ENCODE measurements around the gene IZUMO2. TPM values are rescaled to one million over a fixed set of nuclear protein-coding genes. Genes with fewer than 3 reads are reported as not detected.

Gene IZUMO2
- total RNA-seq, 1 experiment from 2014 or later = not detected

GRCh38 chr19:50195224-50195623 lies 32.1 kb upstream of the IZUMO2 start:
- H3K27me3 Mint-ChIP-seq (ENCODE audit: insufficient read depth, unreplicated experiment) = peaks cover 7% of the 10 kb centered on the region
- BruUV-seq (replicated peaks) = no TSS peak
- no peak for DNase-seq
- Histone ChIP-seq H3K4me3 (ENCODE audit: low read depth, low read length) (no peak overlapping the region), H3K27me3 (replicated peaks; ENCODE audit: control insufficient read depth, insufficient read depth, low read length) (no peaks in the 10 kb centered on the region), H3K4me1 (no peaks in the 10 kb centered on the region), H3K9me3 (no peaks in the 10 kb centered on the region), H3K36me3 (ENCODE audit: control insufficient read depth, insufficient read depth, low read length) (no peaks in the 10 kb centered on the region)
- H3K27ac Mint-ChIP-seq (ENCODE audit: unreplicated experiment) = no peak overlapping the region
- intact Hi-C loops (cut with micrococcal nuclease; ENCODE audit: unreplicated experiment) = no loop called here
- no peak overlapping the region for H3K4me3 Mint-ChIP-seq (ENCODE audit: unreplicated experiment)
- POLR2A ChIA-PET = no interaction called here
- no peaks in the 10 kb centered on the region for H3K36me3 Mint-ChIP-seq (ENCODE audit: insufficient read depth, unreplicated experiment)
- H3K9me3 Mint-ChIP-seq (ENCODE audit: unreplicated experiment) = peaks cover 9% of the 10 kb centered on the region
- CTCF ChIA-PET = no interaction called here
- TF ChIP-seq CTCF (IDR thresholded peaks at IDR 0.05; ENCODE audit: insufficient read depth in 1 of 2, low read depth in 1 of 2, low read length in 1 of 2, severe bottlenecking in 1 of 2, unreplicated experiment in 1 of 2) = no peak
- H3K4me1 Mint-ChIP-seq (ENCODE audit: low read depth, unreplicated experiment) = no peaks in the 10 kb centered on the region

DNA sequence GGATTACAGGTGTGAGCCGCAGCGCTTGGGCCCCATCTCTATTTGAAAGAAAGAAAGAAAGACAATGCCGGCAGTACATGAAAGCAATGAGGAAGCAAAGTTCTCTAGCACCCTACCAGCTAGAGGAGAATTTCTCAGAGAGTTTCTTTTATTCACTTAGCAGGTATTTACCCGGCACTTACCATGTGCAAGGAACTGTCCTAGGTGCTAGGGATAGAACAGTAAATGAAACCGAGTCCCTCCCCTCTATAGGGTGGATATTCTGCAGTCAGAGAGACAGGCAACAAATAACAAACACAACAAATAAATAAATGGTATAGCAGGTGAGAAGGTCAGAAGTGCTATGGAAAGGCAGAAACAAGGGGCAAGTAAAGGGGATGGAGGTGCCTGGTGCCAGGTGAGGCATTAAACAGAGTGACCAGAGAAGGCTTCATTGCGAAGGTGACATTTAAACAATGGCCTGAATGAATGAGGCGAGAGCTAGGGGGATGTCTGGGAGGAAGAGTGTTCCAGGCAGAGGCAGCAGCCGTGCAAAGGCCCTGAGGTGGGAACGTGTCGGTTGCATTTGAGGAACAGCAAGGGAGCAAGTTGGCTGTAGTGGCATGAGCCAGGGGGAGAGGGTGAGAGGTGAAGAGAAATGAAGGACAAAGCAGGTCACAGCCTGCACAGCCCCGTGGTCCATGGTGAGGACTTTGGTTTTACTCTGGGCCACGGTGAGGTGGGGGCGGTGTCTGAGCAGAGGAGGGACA lies 29.6 kb upstream of the IZUMO2 start:
- ChIA-PET CTCF (no interaction called here), POLR2A (no interaction called here)

GRCh38 chr19:50191216-50191615 lies 28.1 kb upstream of the IZUMO2 start:
- DNase-seq = no peak
- H3K27me3 Mint-ChIP-seq (ENCODE audit: insufficient read depth, unreplicated experiment) = peaks cover 4% of the 10 kb centered on the region
- POLR2A ChIA-PET = interaction anchor here (0.6 kb wide), 1 partner anchor 125 kb away, joined by 8 read pairs; no protein-coding TSS in a partner anchor
- H3K4me3 ChIP-seq (ENCODE audit: low read depth, low read length) = no peak overlapping the region
- no peaks in the 10 kb centered on the region for H3K36me3 Mint-ChIP-seq (ENCODE audit: insufficient read depth, unreplicated experiment)
- no TSS peak for BruUV-seq (replicated peaks)
- no peaks in the 10 kb centered on the region for H3K36me3 ChIP-seq (ENCODE audit: control insufficient read depth, insufficient read depth, low read length)
- no peak overlapping the region for H3K27ac Mint-ChIP-seq (ENCODE audit: unreplicated experiment)
- H3K9me3 Mint-ChIP-seq (ENCODE audit: unreplicated experiment) = peaks cover under 1% of the 10 kb centered on the region
- no peaks in the 10 kb centered on the region for H3K27me3 ChIP-seq (replicated peaks; ENCODE audit: control insufficient read depth, insufficient read depth, low read length)
- no peaks in the 10 kb centered on the region for H3K9me3 ChIP-seq
- TF ChIP-seq CTCF (IDR thresholded peaks at IDR 0.05; ENCODE audit: insufficient read depth in 1 of 2, low read depth in 1 of 2, low read length in 1 of 2, severe bottlenecking in 1 of 2, unreplicated experiment in 1 of 2) = no peak
- H3K4me1 Mint-ChIP-seq (ENCODE audit: low read depth, unreplicated experiment) = no peaks in the 10 kb centered on the region
- H3K4me1 ChIP-seq = peaks cover 6% of the 10 kb centered on the region; the same call in 1 of the 2 replicates
- CTCF ChIA-PET = interaction anchor here (0.7 kb wide), 1 partner anchor 99 kb away, joined by 9 read pairs; no protein-coding TSS in a partner anchor
- intact Hi-C loops (cut with micrococcal nuclease; ENCODE audit: unreplicated experiment) = no loop called here
- no peak overlapping the region for H3K4me3 Mint-ChIP-seq (ENCODE audit: unreplicated experiment)

More for the DNA sequence above, 29.6 kb upstream of the IZUMO2 start:
- no TSS peak for BruUV-seq (replicated peaks)
- H3K27ac Mint-ChIP-seq (ENCODE audit: unreplicated experiment) = no peak overlapping the region
- peaks cover 9% of the 10 kb centered on the region for H3K27me3 Mint-ChIP-seq (ENCODE audit: insufficient read depth, unreplicated experiment)
- no peak for TF ChIP-seq CTCF (IDR thresholded peaks at IDR 0.05; ENCODE audit: insufficient read depth in 1 of 2, low read depth in 1 of 2, low read length in 1 of 2, severe bottlenecking in 1 of 2, unreplicated experiment in 1 of 2)
- DNase-seq = no peak
- Histone ChIP-seq H3K36me3 (ENCODE audit: control insufficient read depth, insufficient read depth, low read length) (no peaks in the 10 kb centered on the region), H3K4me1 (peaks cover 6% of the 10 kb centered on the region; the same call in 1 of the 2 replicates), H3K9me3 (no peaks in the 10 kb centered on the region), H3K27me3 (replicated peaks; ENCODE audit: control insufficient read depth, insufficient read depth, low read length) (no peaks in the 10 kb centered on the region), H3K4me3 (ENCODE audit: low read depth, low read length) (no peak overlapping the region)
- intact Hi-C loops (cut with micrococcal nuclease; ENCODE audit: unreplicated experiment) = no loop called here
- peaks cover 9% of the 10 kb centered on the region for H3K9me3 Mint-ChIP-seq (ENCODE audit: unreplicated experiment)
- no peaks in the 10 kb centered on the region for H3K4me1 Mint-ChIP-seq (ENCODE audit: low read depth, unreplicated experiment)
- no peaks in the 10 kb centered on the region for H3K36me3 Mint-ChIP-seq (ENCODE audit: insufficient read depth, unreplicated experiment)
- H3K4me3 Mint-ChIP-seq (ENCODE audit: unreplicated experiment) = no peak overlapping the region
